GM12891 (cell line): Measurements from ENCODE around the gene MZT1.
"Not testable (repeated sequence)": the region's sequence is repeated elsewhere in the genome, so short reads cannot be mapped to it uniquely, and the experiment has no call there.

Source experiments
- DNase-seq: peaks from one replicate; pipeline ENCODE4 v3.0.0; 2011; ENCODE audit warnings: low spot score; ENCODE audit not compliant: insufficient read length
- FAIRE-seq: peaks from 2 replicates; lab custom pipeline; 2011; peaks lifted over from hg19 to GRCh38; lab: Jason Lieb, UNC
- PAX5 ChIP-seq: IDR thresholded peaks from 2 replicates; pipeline ENCODE4 v1.6.1; 2011; ENCODE audit warnings: low read length, moderate library complexity, mild to moderate bottlenecking; ENCODE audit not compliant: insufficient read depth, severe bottlenecking
- POLR2A ChIP-seq: IDR thresholded peaks from 2 replicates; pipeline ENCODE4 v1.6.1; 2011; ENCODE audit warnings: low read depth, low read length, control low read depth
- POLR2AphosphoS5 ChIP-seq: IDR thresholded peaks from 2 replicates; pipeline ENCODE4 v1.6.1; 2011; ENCODE audit warnings: low read depth, low read length, control low read depth
- POU2F2 ChIP-seq: IDR thresholded peaks from 2 replicates; pipeline ENCODE4 v1.6.1; 2011; ENCODE audit warnings: low read depth, mild to moderate bottlenecking, control low read depth, low read length, moderate library complexity
- SPI1 ChIP-seq: IDR thresholded peaks from 2 replicates; pipeline ENCODE4 v1.6.1; 2011; ENCODE audit warnings: low read depth, low read length, control low read depth
- TAF1 ChIP-seq: IDR thresholded peaks from 2 replicates; pipeline ENCODE4 v1.6.1; 2011; ENCODE audit warnings: low read depth, low read length, control low read depth

MZT1 gene

GRCh38 chr13:72740015-72740414, 12.6 kb upstream of the MZT1 start:
- FAIRE-seq = no peak
- no peak for DNase-seq
- TF ChIP-seq POLR2A (no peak), POLR2AphosphoS5 (no peak), TAF1 (no peak)

DNA sequence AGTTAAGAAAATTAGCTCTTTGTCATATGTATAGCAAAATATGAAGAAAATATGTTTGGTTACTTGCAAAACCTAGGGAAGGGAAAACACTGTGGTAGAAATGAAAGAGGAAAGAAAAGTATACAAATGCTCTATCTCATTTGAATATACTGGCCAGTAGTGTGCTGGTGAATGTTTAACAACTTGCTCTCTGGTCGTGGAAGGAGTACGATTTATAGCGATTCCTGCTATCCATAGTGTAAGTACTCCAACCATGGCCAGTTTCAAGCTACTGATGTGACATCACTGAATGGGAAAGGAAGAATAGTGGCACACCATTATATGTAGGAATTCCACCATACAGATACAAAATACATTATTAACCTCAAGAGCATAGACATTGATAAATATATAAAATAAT, 9.6 kb upstream of the MZT1 start:
- DNase-seq (no peak), FAIRE-seq (no peak)
- TF ChIP-seq TAF1 (no peak), PAX5 (no peak), SPI1 (no peak), POLR2A (no peak), POU2F2 (no peak), POLR2AphosphoS5 (no peak)

DNA sequence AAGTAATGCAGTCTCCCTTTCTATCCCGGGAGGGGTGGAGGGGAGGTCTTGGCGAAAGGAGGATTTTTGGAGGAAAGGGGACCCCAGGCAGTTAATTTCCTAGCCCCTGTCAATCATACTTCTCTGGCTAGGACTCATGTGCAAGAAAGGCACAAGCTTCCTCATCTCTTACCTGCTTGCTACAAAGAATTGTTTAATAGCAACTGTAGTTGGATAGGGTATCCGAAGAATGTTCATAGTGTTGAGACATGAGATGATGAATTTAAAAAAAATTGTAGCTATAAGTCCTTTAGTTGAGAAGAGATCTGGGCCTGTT, 819 bp upstream of the MZT1 start:
- TF ChIP-seq POLR2AphosphoS5 = no peak
- no peak for TF ChIP-seq SPI1
- no peak for TF ChIP-seq TAF1
- TF ChIP-seq POU2F2 = no peak
- TF ChIP-seq POLR2A = no peak
- no peak for TF ChIP-seq PAX5
- DNase-seq (no peak), FAIRE-seq (no peak)

- TF ChIP-seq POU2F2 = no peak
- no peak for TF ChIP-seq POLR2A
- no peak for TF ChIP-seq TAF1
- TF ChIP-seq SPI1 = no peak
- DNase-seq (peak; percentile 7), FAIRE-seq (no peak)
These were observed 558 bp downstream of the MZT1 start for GRCh38 chr13:72726726-72727416.

DNA sequence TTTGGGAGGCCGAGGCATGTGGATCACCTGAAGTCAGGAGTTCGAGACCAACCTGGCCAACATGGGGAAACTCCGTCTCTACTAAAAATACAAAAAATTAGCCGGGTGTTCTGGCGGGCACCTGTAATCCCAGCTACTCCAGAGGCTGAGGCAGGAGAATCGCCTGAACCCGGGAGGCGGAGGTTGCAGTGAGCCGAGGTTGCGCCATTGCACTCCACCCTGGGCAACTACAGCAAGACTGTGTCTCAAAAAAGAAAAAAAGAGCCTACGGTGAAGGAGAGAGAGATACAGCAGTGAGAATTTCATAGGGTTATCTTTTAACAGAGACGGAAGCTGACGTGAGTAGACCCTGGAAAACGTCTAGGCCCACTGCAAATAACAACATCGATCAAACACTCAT, 1.2 kb downstream of the MZT1 start:
- not testable (repeated sequence) for DNase-seq, FAIRE-seq

DNA sequence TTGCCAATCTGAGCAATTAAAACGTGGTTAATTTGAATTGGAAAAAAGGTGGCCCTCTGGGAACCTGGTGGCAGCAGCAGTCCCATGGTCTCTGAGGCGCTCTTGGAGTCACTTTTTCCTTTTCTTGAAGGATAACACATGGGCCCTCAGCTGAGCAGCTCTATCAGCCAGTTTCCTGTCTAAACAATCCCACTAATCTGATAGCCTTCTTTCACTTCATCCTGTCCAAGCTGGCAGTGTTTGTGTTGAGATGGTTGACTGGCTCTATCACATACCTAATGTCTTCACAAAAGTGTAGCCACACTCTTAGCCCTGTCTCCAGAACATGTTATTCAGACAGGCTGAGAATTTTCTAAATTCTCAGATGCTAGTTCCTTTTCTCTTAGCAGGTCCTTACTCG, 10.7 kb downstream of the MZT1 start:
- TF ChIP-seq POU2F2 = no peak
- no peak for TF ChIP-seq TAF1
- TF ChIP-seq SPI1 = no peak
- no peak for TF ChIP-seq PAX5
- no peak for TF ChIP-seq POLR2AphosphoS5
- TF ChIP-seq POLR2A = no peak
- DNase-seq (no peak), FAIRE-seq (no peak)

DNA sequence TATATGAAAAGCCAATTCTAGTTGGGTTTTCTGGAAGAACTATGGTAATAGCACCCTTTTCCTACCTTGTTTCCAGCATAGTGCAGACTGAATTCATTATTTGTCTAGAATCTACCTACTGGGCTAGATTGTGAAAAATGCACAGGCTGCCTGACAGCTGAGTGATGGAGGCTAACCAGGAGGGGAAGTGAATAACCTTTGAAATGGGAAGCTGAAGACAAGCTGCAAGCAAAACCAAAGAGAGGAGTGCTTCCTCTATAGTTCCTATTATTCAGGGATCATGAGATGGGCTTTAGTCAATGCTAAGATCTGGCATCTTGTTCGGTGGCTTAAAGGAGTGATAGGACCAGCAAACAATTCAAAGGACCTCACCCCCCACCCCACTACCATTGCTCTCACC, 26.9 kb downstream of the MZT1 start:
- DNase-seq = no peak
- no peak for FAIRE-seq
- TF ChIP-seq TAF1 (no peak), POU2F2 (no peak), POLR2AphosphoS5 (no peak), PAX5 (no peak), SPI1 (no peak), POLR2A (no peak)

DNA sequence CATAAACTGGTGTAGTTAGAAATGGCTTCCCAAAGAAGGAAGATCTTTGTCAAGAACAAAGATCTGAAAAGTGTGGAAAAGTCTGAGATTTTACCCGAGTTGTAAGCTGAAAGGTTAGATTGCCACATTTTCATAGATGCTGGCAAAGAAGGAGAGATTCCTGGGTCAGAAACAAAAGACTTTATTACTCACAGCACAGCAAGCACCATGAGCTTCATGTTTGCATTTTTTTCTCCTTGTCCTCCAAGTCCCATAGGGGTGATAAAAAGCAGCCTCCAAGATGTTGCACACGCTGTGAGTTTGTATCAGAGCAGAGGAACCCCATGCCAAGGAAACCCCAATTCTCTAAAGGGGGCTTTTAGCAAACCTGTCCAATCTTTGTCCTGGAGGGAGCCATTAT, 29.3 kb downstream of the MZT1 start:
- DNase-seq (no peak), FAIRE-seq (no peak)
- TF ChIP-seq TAF1 = no peak
- no peak for TF ChIP-seq PAX5
- TF ChIP-seq POLR2AphosphoS5 = no peak
- no peak for TF ChIP-seq POU2F2
- TF ChIP-seq SPI1 = no peak
- no peak for TF ChIP-seq POLR2A

DNA sequence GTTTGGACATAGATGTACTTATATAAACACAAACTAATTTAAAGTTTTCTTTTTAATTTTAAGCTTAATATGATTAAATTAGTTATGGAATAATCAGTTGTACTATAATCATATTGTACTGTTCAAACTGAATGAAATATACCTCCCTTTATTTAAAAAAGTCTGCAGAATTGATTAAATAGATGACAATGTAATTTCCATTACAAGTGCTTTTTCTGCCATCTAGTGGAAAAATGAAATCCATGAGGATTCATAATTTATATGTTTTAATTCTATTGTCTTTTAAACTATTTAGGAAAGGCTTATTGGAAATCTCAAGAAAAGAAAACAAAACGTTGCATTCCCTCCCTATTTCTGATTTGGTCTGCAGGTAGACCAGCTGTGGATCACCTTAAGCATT, 30.9 kb downstream of the MZT1 start:
- DNase-seq (no peak), FAIRE-seq (no peak)

GRCh38 chr13:72694314-72694713, 33.1 kb downstream of the MZT1 start:
- no peak for TF ChIP-seq PAX5
- no peak for TF ChIP-seq POLR2A
- TF ChIP-seq POLR2AphosphoS5 = no peak
- TF ChIP-seq POU2F2 = no peak
- no peak for TF ChIP-seq SPI1
- no peak for TF ChIP-seq TAF1
- no peak for DNase-seq
- no peak for FAIRE-seq

More for the DNA sequence above, 30.9 kb downstream of the MZT1 start:
- TF ChIP-seq POLR2A (no peak), PAX5 (no peak)

DNA sequence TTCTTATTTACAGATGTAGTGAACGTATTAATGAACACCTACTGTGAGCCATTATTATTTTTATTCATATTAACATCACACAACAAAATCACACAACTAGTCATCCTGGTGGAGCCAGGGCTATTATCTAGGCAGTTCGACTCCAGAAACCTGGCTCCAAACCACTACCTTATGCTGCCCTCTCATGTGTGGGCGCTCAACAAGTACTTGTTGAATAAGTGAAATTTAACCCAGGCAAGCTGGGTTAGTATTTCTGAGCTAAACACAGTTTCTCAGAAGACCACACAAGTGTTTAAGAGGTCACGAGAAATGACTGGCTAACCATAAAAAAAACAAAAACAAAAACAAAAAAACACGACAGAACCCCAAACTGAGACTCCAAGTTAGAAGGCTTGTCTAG, 33.6 kb downstream of the MZT1 start:
- no peak for FAIRE-seq
- TF ChIP-seq SPI1 (no peak), PAX5 (no peak), POLR2AphosphoS5 (no peak), POLR2A (no peak)
- no peak for DNase-seq
